Skeletal muscle tissue (tissue), 4 donors: ENCODE measurements around the gene ZNG1A. TPM values are rescaled to one million over a fixed set of nuclear protein-coding genes. Genes with fewer than 3 reads are reported as not detected.
"Not testable (repeated sequence)": the region's sequence is repeated elsewhere in the genome, so short reads cannot be mapped to it uniquely, and the experiment has no call there.

Experiments used
- H3K27ac ChIP-seq: one replicate; pipeline ENCODE4 v1.7.0; 2013; ENCODE audit warnings: mild to moderate bottlenecking, low read depth, low read length, inconsistent platforms
- H3K27me3 ChIP-seq, 3 donors: one replicate each; pipeline ENCODE4 v1.7.0; 2013; ENCODE audit warnings: low read length in 3 of 3; ENCODE audit not compliant: control insufficient read depth in 3 of 3, insufficient read depth in 3 of 3
- H3K36me3 ChIP-seq, 3 donors: one replicate each; pipeline ENCODE4 v1.7.0; 2013; ENCODE audit warnings: low read length in 3 of 3; ENCODE audit not compliant: control insufficient read depth in 3 of 3, insufficient read depth in 3 of 3
- H3K4me1 ChIP-seq, 3 donors: one replicate each; pipeline ENCODE4 v1.7.0; 2013; ENCODE audit warnings: low read length in 3 of 3, mild to moderate bottlenecking in 3 of 3; ENCODE audit not compliant: control insufficient read depth in 3 of 3, insufficient read depth in 3 of 3
- H3K4me3 ChIP-seq, 3 donors: one replicate each; pipeline ENCODE4 v1.7.0; 2013; ENCODE audit warnings: low read length in 3 of 3
- H3K9ac ChIP-seq, 3 donors: one replicate each; pipeline ENCODE4 v1.7.0; 2013; ENCODE audit warnings: low read length in 3 of 3, mild to moderate bottlenecking in 3 of 3, moderate library complexity in 2 of 3, low read depth in 1 of 3
- H3K9me3 ChIP-seq, 3 donors: one replicate each; pipeline ENCODE4 v1.7.0; 2013; ENCODE audit warnings: low read length in 3 of 3; ENCODE audit not compliant: control insufficient read depth in 3 of 3
- total RNA-seq: library from RNA; depleted of rRNA; stranded (reverse); fragments of >200 nt; gene quantifications from one replicate; pipeline ENCODE4 v1.2.3, GENCODE V29; 2014
- donor health status: Osteomylitis.

The ZNG1A gene
- total RNA-seq, 1 donor from 2014 or later = 25.1 TPM

DNA sequence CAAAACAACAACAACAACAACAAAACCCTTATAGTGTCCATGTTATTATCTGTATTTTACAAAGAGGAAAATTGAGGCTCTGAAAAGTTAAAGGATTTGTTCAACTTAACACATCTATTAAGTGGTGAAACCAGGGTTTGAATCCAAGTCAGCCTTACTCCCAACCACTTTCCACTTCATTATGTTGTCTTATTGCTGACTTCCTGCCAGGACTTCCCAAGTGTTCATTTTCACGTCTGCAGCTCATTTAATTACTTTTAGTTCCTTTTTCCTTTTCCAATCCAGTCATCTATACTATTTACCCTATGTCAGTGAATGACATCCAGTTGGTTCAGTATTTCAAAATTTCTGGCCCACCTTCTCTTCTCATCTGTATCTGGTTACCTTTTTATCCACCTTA lies 20.7 kb upstream of the ZNG1A start:
- H3K9me3 ChIP-seq, H3K27me3 ChIP-seq, H3K9ac ChIP-seq, H3K27ac ChIP-seq, H3K36me3 ChIP-seq, H3K4me3 ChIP-seq, H3K4me1 ChIP-seq: not testable (repeated sequence)

DNA sequence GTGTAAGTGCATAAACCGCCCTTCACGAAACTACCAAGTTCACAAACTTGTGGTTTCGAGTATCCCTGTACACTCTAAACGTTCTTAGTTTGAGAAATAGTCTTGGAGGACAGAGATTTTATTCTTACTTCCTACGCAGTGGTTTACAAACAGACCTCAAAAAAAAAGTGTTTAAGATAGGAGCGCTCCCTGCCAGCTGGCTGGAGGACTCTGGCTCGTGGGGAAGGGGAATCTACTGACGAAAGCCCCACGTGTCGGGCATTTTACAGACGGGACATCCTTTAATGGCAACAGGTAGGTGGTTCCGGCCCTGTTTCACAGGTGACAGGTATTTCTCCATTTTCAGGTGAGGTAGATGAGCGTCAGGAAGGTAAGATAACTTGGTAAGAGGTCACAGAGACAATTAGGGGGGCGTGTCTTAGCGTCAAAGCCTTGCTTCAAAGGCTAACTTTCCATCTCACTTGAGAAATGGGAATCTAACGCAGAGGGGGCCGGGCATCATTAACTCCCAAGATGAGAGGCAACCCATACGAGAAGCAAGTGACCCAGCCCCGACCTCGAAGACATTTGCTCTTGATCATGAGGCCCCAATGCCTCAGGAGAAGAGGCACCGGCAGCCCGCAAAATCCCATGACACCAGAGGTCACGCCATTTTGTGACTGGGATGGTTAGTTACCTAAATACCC lies 573 bp downstream of the ZNG1A start:
- peak overlapping the region in 1 of 3 donors; percentile 38 for H3K9ac ChIP-seq

DNA sequence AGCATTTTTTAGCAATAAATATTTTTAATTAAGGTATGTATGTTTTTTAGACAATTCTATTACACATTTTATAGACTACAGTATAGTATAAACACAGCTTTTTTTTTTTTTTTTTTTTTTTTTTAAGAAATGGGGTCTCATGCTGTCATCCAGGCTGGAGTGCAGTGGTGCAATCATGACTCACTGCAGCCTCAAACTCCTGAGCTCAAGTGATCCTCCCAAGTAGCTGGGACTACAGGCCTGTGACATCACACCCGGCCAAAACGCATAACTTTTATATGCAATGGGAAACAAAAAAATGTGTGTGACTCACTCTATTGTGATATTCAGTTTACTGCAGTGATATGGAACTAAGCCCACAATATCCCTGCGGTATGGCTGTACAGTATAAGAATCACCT lies 9.1 kb downstream of the ZNG1A start:
- H3K9ac ChIP-seq, H3K27me3 ChIP-seq, H3K4me1 ChIP-seq, H3K27ac ChIP-seq, H3K9me3 ChIP-seq, H3K4me3 ChIP-seq, H3K36me3 ChIP-seq: not testable (repeated sequence)

More for the DNA sequence above, 573 bp downstream of the ZNG1A start:
- not testable (repeated sequence) for H3K9me3 ChIP-seq, H3K27ac ChIP-seq, H3K27me3 ChIP-seq, H3K4me1 ChIP-seq, H3K36me3 ChIP-seq
- H3K4me3 ChIP-seq = peak overlapping the region in 1 of 3 donors; percentile 23

DNA sequence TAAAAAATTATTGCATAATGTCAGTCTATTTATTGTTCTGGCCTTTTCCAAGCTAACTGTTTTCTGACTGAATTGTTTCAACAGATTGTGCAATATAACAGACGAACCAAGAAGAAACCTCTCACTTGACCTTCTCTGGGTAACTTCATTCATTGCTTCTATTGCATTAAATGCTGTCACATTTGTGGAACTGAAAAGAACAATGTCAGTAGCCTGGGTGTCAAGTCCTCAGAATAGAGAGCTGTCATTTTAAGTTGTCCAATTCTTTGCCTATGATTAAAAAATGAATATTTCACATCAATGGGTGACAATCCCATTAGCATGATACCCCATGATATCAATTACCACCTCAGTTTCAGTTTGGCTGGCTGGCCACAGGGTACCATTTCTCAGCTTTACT lies 19.0 kb downstream of the ZNG1A start:
- not testable (repeated sequence) for H3K4me1 ChIP-seq, H3K9me3 ChIP-seq, H3K27ac ChIP-seq, H3K4me3 ChIP-seq, H3K27me3 ChIP-seq, H3K36me3 ChIP-seq, H3K9ac ChIP-seq

DNA sequence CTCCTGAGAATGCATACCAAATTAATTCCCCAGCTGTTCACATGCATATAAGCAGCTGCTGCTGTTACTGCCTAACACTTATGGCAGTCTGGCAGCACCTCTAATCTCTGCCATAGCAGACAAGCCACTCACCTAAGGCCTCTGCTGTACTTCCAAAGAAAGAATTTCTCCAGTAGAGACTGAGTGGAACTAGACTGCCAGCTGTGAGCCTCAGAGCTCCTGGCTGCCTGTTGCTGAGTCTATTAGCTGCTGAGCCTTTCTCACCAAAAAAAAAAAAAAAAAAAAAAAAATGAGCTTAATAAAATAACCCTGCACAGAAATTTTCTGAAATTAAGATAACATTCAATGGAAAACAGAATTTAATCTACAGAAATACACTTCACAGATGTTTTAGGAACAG lies 27.7 kb downstream of the ZNG1A start:
- not testable (repeated sequence) for H3K4me3 ChIP-seq, H3K9me3 ChIP-seq, H3K27ac ChIP-seq, H3K36me3 ChIP-seq, H3K27me3 ChIP-seq, H3K9ac ChIP-seq, H3K4me1 ChIP-seq

DNA sequence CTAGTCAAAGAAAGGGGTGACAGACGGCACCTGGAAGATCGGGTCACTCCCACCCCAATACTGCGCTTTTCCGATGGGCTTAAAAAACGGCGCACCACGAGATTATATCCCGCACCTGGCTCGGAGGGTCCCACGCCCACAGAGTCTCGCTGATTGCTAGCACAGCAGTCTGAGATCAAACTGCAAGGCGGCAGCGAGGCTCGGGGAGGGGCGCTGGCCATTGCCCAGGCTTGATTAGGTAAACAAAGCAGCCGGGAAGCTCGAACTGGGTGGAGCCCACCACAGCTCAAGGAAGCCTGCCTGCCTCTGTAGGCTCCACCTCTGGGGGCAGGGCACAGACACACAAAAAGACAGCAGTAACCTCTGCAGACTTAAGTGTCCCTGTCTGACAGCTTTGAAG lies 39.0 kb downstream of the ZNG1A start:
- H3K27ac ChIP-seq, H3K9me3 ChIP-seq, H3K4me1 ChIP-seq, H3K4me3 ChIP-seq, H3K27me3 ChIP-seq, H3K9ac ChIP-seq, H3K36me3 ChIP-seq: not testable (repeated sequence)

DNA sequence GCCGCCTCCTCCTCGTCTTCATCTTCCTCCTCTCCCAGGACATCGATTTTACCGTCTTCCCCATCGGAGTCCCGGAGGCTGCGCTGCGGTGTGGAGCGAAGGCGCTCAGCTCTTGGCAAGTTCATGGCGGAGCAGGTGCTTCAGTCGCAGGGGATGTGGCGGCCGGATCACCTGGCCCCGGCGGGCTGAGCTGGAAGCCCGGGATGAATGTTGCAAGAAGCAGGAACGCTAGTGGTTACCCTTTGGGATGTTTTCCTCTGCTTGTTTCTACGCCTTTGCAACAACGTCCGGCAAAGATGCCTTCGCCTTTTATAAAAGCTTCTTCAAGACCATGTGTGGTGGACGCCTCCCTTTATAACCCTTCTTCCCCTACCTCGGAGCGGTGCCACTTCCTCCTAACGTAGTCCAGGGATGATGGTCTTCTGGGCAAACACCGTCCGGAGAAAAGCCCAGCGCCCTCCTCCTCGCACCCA lies 60.8 kb downstream of the ZNG1A start, which contains the start of gene FOXD4:
Gene FOXD4 (minus strand): TSS at position 423 of the 473 bp plus-strand sequence. CDS start 298 bp downstream, at position 125.
- H3K27ac ChIP-seq, H3K4me3 ChIP-seq, H3K9me3 ChIP-seq, H3K36me3 ChIP-seq, H3K9ac ChIP-seq: not testable (repeated sequence)
- Histone ChIP-seq H3K27me3 (peaks cover 30 to 32% (median 30%) of the 10 kb centered on the region in 3 donors), H3K4me1 (peaks cover 5 to 15% (median 6%) of the 10 kb centered on the region in 3 donors)

DNA sequence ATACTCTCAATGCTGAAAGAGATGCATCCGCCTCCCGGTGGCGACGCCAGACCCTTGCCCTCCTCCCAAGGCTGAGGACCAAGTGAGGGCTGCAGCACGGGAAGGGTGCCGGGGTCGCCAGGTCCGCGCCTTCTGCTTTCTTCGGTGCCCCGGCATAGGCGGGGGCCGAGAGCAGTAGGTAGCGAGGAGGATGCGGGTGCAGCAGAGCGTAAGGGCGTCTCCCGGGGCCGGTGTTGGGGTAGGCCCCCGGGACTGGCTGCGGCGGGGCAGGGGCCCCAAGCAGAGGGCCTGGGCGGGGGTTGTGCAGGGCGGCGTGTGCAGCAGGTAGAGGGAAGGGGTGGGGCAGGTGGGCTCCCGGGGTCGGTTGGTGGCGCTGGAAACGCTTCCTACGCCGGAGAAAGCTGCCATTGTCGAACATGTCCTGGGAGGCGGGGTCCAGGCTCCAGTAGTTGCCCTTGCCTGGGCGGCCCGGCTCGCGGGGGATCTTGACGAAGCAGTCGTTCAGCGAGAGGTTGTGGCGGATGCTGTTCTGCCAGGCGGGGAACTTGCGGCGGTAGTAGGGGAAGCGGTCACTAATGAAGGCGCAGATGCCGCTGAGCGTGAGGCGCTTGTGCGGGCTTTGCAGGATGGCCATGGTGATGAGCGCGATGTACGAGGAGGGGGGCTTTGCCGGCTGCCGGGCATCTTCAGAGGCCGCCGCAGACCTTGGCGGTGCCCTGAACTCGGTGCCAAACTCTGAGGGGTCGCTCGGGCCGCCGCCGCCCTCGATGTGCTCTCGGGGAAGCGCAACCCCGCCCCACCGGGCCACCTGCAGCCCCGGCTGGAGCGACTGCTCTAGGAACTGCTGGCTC lies 61.5 kb downstream of the ZNG1A start:
- not testable (repeated sequence) for H3K4me3 ChIP-seq, H3K36me3 ChIP-seq, H3K27ac ChIP-seq, H3K9me3 ChIP-seq, H3K9ac ChIP-seq
- H3K27me3 ChIP-seq = peaks cover 34 to 37% (median 37%) of the 10 kb centered on the region in 3 donors
- peaks cover 5 to 15% (median 6%) of the 10 kb centered on the region in 3 donors for H3K4me1 ChIP-seq

DNA sequence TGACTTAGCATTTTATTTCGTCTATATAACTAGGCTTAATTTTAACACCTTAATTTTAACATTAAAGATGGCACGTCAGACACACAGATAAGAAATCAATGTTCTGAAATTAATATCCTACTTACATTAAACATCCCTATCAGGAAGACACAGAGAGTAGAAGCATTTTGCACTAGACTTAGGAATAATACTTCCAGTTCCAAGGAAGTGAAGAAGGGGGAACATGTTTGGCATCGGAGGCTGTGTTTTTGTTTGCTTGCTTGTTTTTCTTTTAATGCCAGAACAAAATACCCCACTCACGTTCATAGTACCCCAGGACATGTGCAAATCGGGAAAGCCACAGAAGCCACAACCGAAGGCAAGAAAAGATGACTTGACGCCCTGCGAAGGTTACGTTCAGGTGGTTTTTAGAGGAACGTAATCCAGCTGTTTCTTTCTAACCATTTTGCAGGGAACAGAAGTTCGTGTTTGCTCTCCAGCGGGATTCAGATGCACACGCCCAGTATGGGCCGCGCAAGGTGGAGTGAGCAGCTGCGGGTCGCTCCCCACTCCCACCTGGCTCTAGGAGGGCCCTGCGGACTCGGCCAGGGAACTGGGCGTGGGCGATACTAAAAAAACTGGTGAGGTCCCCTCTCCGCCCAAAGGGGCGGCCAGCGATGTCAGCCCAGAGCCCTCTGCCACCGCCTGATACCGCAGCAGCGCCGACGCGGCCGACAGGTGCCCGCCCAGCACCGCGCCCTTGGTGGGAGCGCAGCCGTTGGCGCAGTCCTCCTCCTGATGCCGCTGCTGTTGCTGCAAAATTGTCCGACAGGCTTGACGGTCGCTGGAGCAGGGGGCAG lies 62.4 kb downstream of the ZNG1A start:
- not testable (repeated sequence) for H3K4me3 ChIP-seq, H3K27ac ChIP-seq, H3K36me3 ChIP-seq, H3K9ac ChIP-seq, H3K9me3 ChIP-seq
- H3K27me3 ChIP-seq = peaks cover 34 to 38% (median 37%) of the 10 kb centered on the region in 3 donors
- peaks cover 5 to 15% (median 6%) of the 10 kb centered on the region in 3 donors for H3K4me1 ChIP-seq
